Heart left ventricle (tissue), 13 donors: ENCODE measurements around the gene RCBTB1.

Experiments used
- CTCF ChIP-seq, 12 donors: fragments of 200-600 bp; sonication (generic) in 4 of 12; IDR thresholded peaks; one replicate each; pipeline versions ENCODE4 v1.5.0 to v1.8.0; 2018 to 2022; ENCODE audit warnings: antibody characterized with exemption in 12 of 12, mild to moderate bottlenecking in 5 of 12
- POLR2A ChIP-seq, 2 donors: fragments of 450-650 bp; IDR thresholded peaks; one replicate each; pipeline ENCODE4 v1.6.1; 2017; ENCODE audit warnings: antibody characterized with exemption in 2 of 2, mild to moderate bottlenecking in 2 of 2, moderate library complexity in 2 of 2
- donor health status: ischemic (EF 13 %, LVEDD 7.1; RV severe dilation, severe dysfunction).
- donor health status: DM: no; HTN: yes; CAD: no.
- donor health status: DM: no; HTN: no; CAD: no.
- donor health status: ischemic (EF 25% LVEDD 6.9; RV normal size, moderate dysfunction).
- donor health status: ischemic (EF 25% LVEDD 5.7; RV mildly dilated, moderate dysfunction).
- donor health status: ischemic (EF 35%, LVEDD 5.7; RV mildly dilated, moderate dysfunction).
- donor health status: nonischemic (EF 11% LVEDD 7.7; RV severe dilation, severe dysfunction).
- donor health status: DM: yes; HTN: yes; CAD: no.
- donor health status: PGD.
- donor health status: ischemic (EF 29% LVEDD 5.4; RV normal size, mild dysfunction).
- donor health status: nonischemic (EF 23%, LVEDD 6.1; RV moderate dilation, normal function).

GRCh38 chr13:49630580-49630979, 45.2 kb upstream of the RCBTB1 start:
- TF ChIP-seq CTCF (IDR thresholded peaks at IDR 0.05): no peak
- no peak for TF ChIP-seq POLR2A (IDR thresholded peaks at IDR 0.05)
